ENCODE data around the gene MTCP1.

The MTCP1 gene

GRCh38 chrX:155020591-155020990 lies 50.3 kb downstream of the MTCP1 start (continued):
- TF ChIP-seq GLIS3 (CRISPR knock-in tag; IDR thresholded peaks at IDR 0.05) (no peak), TCF4 (CRISPR knock-in tag; IDR thresholded peaks at IDR 0.05; ENCODE audit: borderline replicate concordance) (no peak), BACH2 (CRISPR knock-in tag; IDR thresholded peaks at IDR 0.05; ENCODE audit: borderline replicate concordance) (no peak), ZFP30 (CRISPR knock-in tag; IDR thresholded peaks at IDR 0.05) (no peak)

Data from SK-N-SH treated with all-trans-retinoic acid at 6 μM for 48 hours (cell line).